Glutamatergic neuron (in vitro differentiated cells): ENCODE measurements around the gene SPSB3. TPM values are rescaled to one million over a fixed set of nuclear protein-coding genes. Genes with fewer than 3 reads are reported as not detected.
A peak's percentile ranks its signal among the peaks of the same experiment; 100 is the strongest.

Experiments used
- DNase-seq: peaks from one replicate; pipeline ENCODE4 v3.0.0; 2022
- H3K27ac Mint-ChIP-seq: one replicate; pipeline ENCODE4 v1.8.0; 2020; ENCODE audit warnings: mild to moderate bottlenecking, mixed read lengths, inconsistent platforms; ENCODE audit not compliant: unreplicated experiment
- H3K27me3 Mint-ChIP-seq: one replicate; pipeline ENCODE4 v1.8.0; 2020; ENCODE audit warnings: mild to moderate bottlenecking, moderate library complexity, mixed read lengths, inconsistent platforms; ENCODE audit not compliant: unreplicated experiment
- H3K36me3 Mint-ChIP-seq: one replicate; pipeline ENCODE4 v1.8.0; 2020; ENCODE audit warnings: mild to moderate bottlenecking, mixed read lengths, inconsistent platforms; ENCODE audit not compliant: unreplicated experiment
- H3K4me1 Mint-ChIP-seq: one replicate; pipeline ENCODE4 v1.8.0; 2020; ENCODE audit warnings: mild to moderate bottlenecking, low read depth, mixed read lengths, inconsistent platforms; ENCODE audit not compliant: unreplicated experiment
- H3K4me3 Mint-ChIP-seq: one replicate; pipeline ENCODE4 v1.8.0; 2020; ENCODE audit warnings: mild to moderate bottlenecking, mixed read lengths, inconsistent platforms; ENCODE audit not compliant: unreplicated experiment
- H3K9me3 Mint-ChIP-seq: one replicate; pipeline ENCODE4 v1.8.0; 2020; ENCODE audit warnings: mild to moderate bottlenecking, moderate library complexity, mixed read lengths, inconsistent platforms; ENCODE audit not compliant: unreplicated experiment
- CTCF ChIP-seq: fragments of 200-600 bp; sonication (generic); IDR thresholded peaks from one replicate; pipeline ENCODE4 v1.5.0; 2021; ENCODE audit not compliant: partially characterized antibody, unreplicated experiment
- total RNA-seq: library from RNA; stranded (reverse); fragmentation: NEBNext Ultra II Directional; extraction: Animal tissue kit (Norgen Biotek cat#: 25700); gene quantifications from one replicate; pipeline ENCODE4 v1.2.1, GENCODE V29; 2021; ENCODE audit not compliant: unreplicated experiment

SPSB3 gene
- total RNA-seq, 1 donor from 2014 or later, result 80.4 TPM

GRCh38 chr16:1786242-1787055 is 4.1 kb upstream of the SPSB3 start:
- no peak overlapping the region for H3K27ac Mint-ChIP-seq
- peaks cover 12% of the 10 kb centered on the region for H3K27me3 Mint-ChIP-seq
- peak; percentile 22 for DNase-seq
- no peaks in the 10 kb centered on the region for H3K4me1 Mint-ChIP-seq
- TF ChIP-seq CTCF, result no peak
- H3K36me3 Mint-ChIP-seq, result no peaks in the 10 kb centered on the region
- peaks cover 3% of the 10 kb centered on the region for H3K9me3 Mint-ChIP-seq
- no peak overlapping the region for H3K4me3 Mint-ChIP-seq

- peaks cover 15% of the 10 kb centered on the region for H3K27me3 Mint-ChIP-seq
- no peak for TF ChIP-seq CTCF
Observed at GRCh38 chr16:1785846-1786170, 3.4 kb upstream of the SPSB3 start.

GRCh38 chr16:1784977-1785845 is 2.8 kb upstream of the SPSB3 start:
- H3K27ac Mint-ChIP-seq, result no peak overlapping the region
- no peak overlapping the region for H3K4me3 Mint-ChIP-seq
- peaks cover 5% of the 10 kb centered on the region for H3K9me3 Mint-ChIP-seq
- peaks cover 2% of the 10 kb centered on the region for H3K4me1 Mint-ChIP-seq
- no peak for DNase-seq
- H3K27me3 Mint-ChIP-seq, result peaks cover 15% of the 10 kb centered on the region
- no peak for TF ChIP-seq CTCF
- H3K36me3 Mint-ChIP-seq, result no peaks in the 10 kb centered on the region

More at GRCh38 chr16:1785846-1786170, 3.4 kb upstream of the SPSB3 start:
- Mint-ChIP-seq H3K36me3 (no peaks in the 10 kb centered on the region), H3K9me3 (peaks cover 3% of the 10 kb centered on the region), H3K27ac (no peak overlapping the region), H3K4me3 (no peak overlapping the region), H3K4me1 (peaks cover 2% of the 10 kb centered on the region)
- no peak for DNase-seq

GRCh38 chr16:1781758-1782407 is 488 bp downstream of the SPSB3 start:
- Mint-ChIP-seq H3K36me3 (no peaks in the 10 kb centered on the region), H3K4me3 (peak overlapping the region; percentile 90), H3K9me3 (peaks cover 5% of the 10 kb centered on the region), H3K4me1 (peaks cover 4% of the 10 kb centered on the region), H3K27ac (peak overlapping the region; percentile 87), H3K27me3 (peaks cover 20% of the 10 kb centered on the region)
- DNase-seq, result peak; percentile 61
- no peak for TF ChIP-seq CTCF
